GM23338 (cell line): Measurements from ENCODE around the gene HGD. TPM values are rescaled to one million over a fixed set of nuclear protein-coding genes. Genes with fewer than 3 reads are reported as not detected.
A peak's percentile ranks its signal among the peaks of the same experiment; 100 is the strongest.

ENCODE experiments used
- ATAC-seq: fragments of 200-7000 bp; cut with Tn5 transposase; 3 replicates; pipeline ENCODE4 v1.9.1; 2020
- DNase-seq: peaks from one replicate; pipeline ENCODE4 v3.0.0-alpha.2; 2015; ENCODE audit warnings: low spot score
- H2AFZ ChIP-seq: fragments of 200-600 bp; sonication (generic); 2 replicates; pipeline ENCODE4 v1.8.0; 2016; ENCODE audit warnings: antibody characterized with exemption, mild to moderate bottlenecking, moderate library complexity
- H3F3A ChIP-seq: fragments of 200-600 bp; sonication (generic); replicated peaks from 2 replicates; pipeline ENCODE4 v1.8.0; 2017; ENCODE audit warnings: antibody characterized with exemption, mixed run types, low read depth
- H3K27ac ChIP-seq: fragments of 200-600 bp; sonication (generic); 2 replicates; pipeline ENCODE4 v1.6.1; 2016; ENCODE audit warnings: low read depth
- H3K27me3 ChIP-seq: fragments of 200-600 bp; sonication (generic); 2 replicates; pipeline ENCODE4 v1.8.0; 2016; ENCODE audit warnings: mild to moderate bottlenecking, mixed run types, moderate library complexity; ENCODE audit not compliant: insufficient read depth
- H3K36me3 ChIP-seq: fragments of 200-600 bp; sonication (generic); 2 replicates; pipeline ENCODE4 v1.8.0; 2016; ENCODE audit warnings: mild to moderate bottlenecking; ENCODE audit not compliant: insufficient read depth
- H3K4me1 ChIP-seq: fragments of 200-600 bp; sonication (generic); 2 replicates; pipeline ENCODE4 v1.8.0; 2016; ENCODE audit warnings: mild to moderate bottlenecking, moderate library complexity; ENCODE audit not compliant: insufficient read depth
- H3K4me2 ChIP-seq: fragments of 200-600 bp; sonication (generic); 2 replicates; pipeline ENCODE4 v1.7.1; 2017; ENCODE audit warnings: mixed run types
- H3K4me3 ChIP-seq: fragments of 200-600 bp; sonication (generic); 2 replicates; pipeline ENCODE4 v1.6.1; 2016; ENCODE audit warnings: mixed run types
- H3K79me2 ChIP-seq: fragments of 200-600 bp; sonication (generic); replicated peaks from 2 replicates; pipeline ENCODE4 v1.8.0; 2017; ENCODE audit warnings: mild to moderate bottlenecking; ENCODE audit not compliant: insufficient read depth
- H3K9me2 ChIP-seq: fragments of 200-600 bp; sonication (generic); 2 replicates; pipeline ENCODE4 v1.8.0; 2017; ENCODE audit not compliant: insufficient read depth
- H4K20me1 ChIP-seq: fragments of 200-600 bp; sonication (generic); replicated peaks from 2 replicates; pipeline ENCODE4 v1.8.0; 2017; ENCODE audit warnings: mild to moderate bottlenecking; ENCODE audit not compliant: insufficient read depth
- H3K27ac Mint-ChIP-seq: 2 replicates; pipeline ENCODE4 v1.8.0; 2020; ENCODE audit warnings: inconsistent platforms, mild to moderate bottlenecking, moderate library complexity, mixed read lengths
- H3K27me3 Mint-ChIP-seq: 3 replicates; pipeline ENCODE4 v1.8.0; 2022; ENCODE audit warnings: low read depth, mild to moderate bottlenecking, moderate library complexity, mixed read lengths, inconsistent platforms; ENCODE audit not compliant: insufficient read depth, poor library complexity
- H3K36me3 Mint-ChIP-seq: 3 replicates; pipeline ENCODE4 v1.8.0; 2021; ENCODE audit warnings: low read depth, mild to moderate bottlenecking, inconsistent platforms, moderate library complexity, mixed read lengths
- H3K4me1 Mint-ChIP-seq: 3 replicates; pipeline ENCODE4 v1.8.0; 2020; ENCODE audit warnings: mild to moderate bottlenecking, inconsistent platforms, mixed read lengths
- H3K4me3 Mint-ChIP-seq: 3 replicates; pipeline ENCODE4 v1.8.0; 2021; ENCODE audit warnings: moderate library complexity, mild to moderate bottlenecking, inconsistent platforms, mixed read lengths
- H3K9me3 Mint-ChIP-seq: 3 replicates; pipeline ENCODE4 v1.8.0; 2020; ENCODE audit warnings: moderate library complexity, mild to moderate bottlenecking, inconsistent platforms, mixed read lengths
- EZH2 ChIP-seq: fragments of 200-600 bp; sonication (generic); IDR thresholded peaks from one replicate; pipeline ENCODE4 v1.8.0; 2017; ENCODE audit warnings: antibody characterized with exemption, mild to moderate bottlenecking, low read depth; ENCODE audit not compliant: unreplicated experiment
- EZH2phosphoT487 ChIP-seq: fragments of 200-600 bp; sonication (generic); IDR thresholded peaks from one replicate; pipeline ENCODE4 v1.8.1; 2018; ENCODE audit warnings: antibody characterized with exemption; ENCODE audit not compliant: unreplicated experiment
- JUNB ChIP-seq: IDR thresholded peaks from one replicate; pipeline ENCODE4 v1.6.1; 2016; ENCODE audit warnings: antibody characterized with exemption; ENCODE audit not compliant: unreplicated experiment
- POLR2AphosphoS5 ChIP-seq: IDR thresholded peaks from 2 replicates; pipeline ENCODE4 v1.6.1; 2016; ENCODE audit warnings: antibody characterized with exemption, low read depth
- STAT1 ChIP-seq: IDR thresholded peaks from one replicate; pipeline ENCODE4 v1.6.1; 2016; ENCODE audit warnings: antibody characterized with exemption; ENCODE audit not compliant: unreplicated experiment
- ZNF114 ChIP-seq: fragments of 250-450 bp; sonication (Bioruptor Pico); IDR thresholded peaks from 2 replicates; pipeline ENCODE4 v1.5.0; 2020; ENCODE audit warnings: mild to moderate bottlenecking, moderate library complexity
- ZNF331 ChIP-seq: fragments of 250-450 bp; sonication (Bioruptor Pico); IDR thresholded peaks from 2 replicates; pipeline ENCODE4 v1.5.0; 2020; ENCODE audit warnings: low read depth, mild to moderate bottlenecking, moderate library complexity
- polyA plus RNA-seq: library from polyadenylated mRNA; unstranded; fragments of >200 nt; fragmentation: Nextera tagmentation; extraction: Ambion mirVana; gene quantifications from 2 replicates; pipeline ENCODE4 v1.2.1, GENCODE V29; 2016
- total RNA-seq: library from RNA; depleted of rRNA; stranded (reverse); fragments of >200 nt; shearing (Covaris generic); gene quantifications from 2 replicates; pipeline ENCODE4 v1.2.3, GENCODE V29; 2014
- TF ChIP-seq, protein P1 (sequence below): IDR thresholded peaks from one replicate; pipeline ENCODE4 v1.6.1; 2018; ENCODE audit warnings: antibody characterized with exemption; ENCODE audit not compliant: unreplicated experiment
- TF ChIP-seq, protein P2 (sequence below), 2 experiments: fragments of 200-600 bp in 1 of 2; sonication (generic) in 1 of 2; conservative IDR thresholded peaks; 2 replicates each; pipeline versions ENCODE4 v1.5.1 to v1.6.1; 2016 to 2017; ENCODE audit warnings: antibody characterized with exemption in 2 of 2, low read depth in 2 of 2, mild to moderate bottlenecking in 2 of 2, moderate library complexity in 1 of 2
- TF ChIP-seq, protein P3 (sequence below): IDR thresholded peaks from 2 replicates; pipeline ENCODE4 v1.6.1; 2016; ENCODE audit warnings: antibody characterized with exemption

Gene HGD
- total and polyA plus RNA-seq, 2 experiments from 2014 or later = not detected

GRCh38 chr3:120683213-120683612, 1.2 kb upstream of the HGD start (continued):
- TF ChIP-seq, protein P1, sequence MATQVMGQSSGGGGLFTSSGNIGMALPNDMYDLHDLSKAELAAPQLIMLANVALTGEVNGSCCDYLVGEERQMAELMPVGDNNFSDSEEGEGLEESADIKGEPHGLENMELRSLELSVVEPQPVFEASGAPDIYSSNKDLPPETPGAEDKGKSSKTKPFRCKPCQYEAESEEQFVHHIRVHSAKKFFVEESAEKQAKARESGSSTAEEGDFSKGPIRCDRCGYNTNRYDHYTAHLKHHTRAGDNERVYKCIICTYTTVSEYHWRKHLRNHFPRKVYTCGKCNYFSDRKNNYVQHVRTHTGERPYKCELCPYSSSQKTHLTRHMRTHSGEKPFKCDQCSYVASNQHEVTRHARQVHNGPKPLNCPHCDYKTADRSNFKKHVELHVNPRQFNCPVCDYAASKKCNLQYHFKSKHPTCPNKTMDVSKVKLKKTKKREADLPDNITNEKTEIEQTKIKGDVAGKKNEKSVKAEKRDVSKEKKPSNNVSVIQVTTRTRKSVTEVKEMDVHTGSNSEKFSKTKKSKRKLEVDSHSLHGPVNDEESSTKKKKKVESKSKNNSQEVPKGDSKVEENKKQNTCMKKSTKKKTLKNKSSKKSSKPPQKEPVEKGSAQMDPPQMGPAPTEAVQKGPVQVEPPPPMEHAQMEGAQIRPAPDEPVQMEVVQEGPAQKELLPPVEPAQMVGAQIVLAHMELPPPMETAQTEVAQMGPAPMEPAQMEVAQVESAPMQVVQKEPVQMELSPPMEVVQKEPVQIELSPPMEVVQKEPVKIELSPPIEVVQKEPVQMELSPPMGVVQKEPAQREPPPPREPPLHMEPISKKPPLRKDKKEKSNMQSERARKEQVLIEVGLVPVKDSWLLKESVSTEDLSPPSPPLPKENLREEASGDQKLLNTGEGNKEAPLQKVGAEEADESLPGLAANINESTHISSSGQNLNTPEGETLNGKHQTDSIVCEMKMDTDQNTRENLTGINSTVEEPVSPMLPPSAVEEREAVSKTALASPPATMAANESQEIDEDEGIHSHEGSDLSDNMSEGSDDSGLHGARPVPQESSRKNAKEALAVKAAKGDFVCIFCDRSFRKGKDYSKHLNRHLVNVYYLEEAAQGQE = no peak
- TF ChIP-seq EZH2 = no peak
- no peak for TF ChIP-seq ZNF114 (CRISPR knock-in tag)
- TF ChIP-seq, protein P2, sequence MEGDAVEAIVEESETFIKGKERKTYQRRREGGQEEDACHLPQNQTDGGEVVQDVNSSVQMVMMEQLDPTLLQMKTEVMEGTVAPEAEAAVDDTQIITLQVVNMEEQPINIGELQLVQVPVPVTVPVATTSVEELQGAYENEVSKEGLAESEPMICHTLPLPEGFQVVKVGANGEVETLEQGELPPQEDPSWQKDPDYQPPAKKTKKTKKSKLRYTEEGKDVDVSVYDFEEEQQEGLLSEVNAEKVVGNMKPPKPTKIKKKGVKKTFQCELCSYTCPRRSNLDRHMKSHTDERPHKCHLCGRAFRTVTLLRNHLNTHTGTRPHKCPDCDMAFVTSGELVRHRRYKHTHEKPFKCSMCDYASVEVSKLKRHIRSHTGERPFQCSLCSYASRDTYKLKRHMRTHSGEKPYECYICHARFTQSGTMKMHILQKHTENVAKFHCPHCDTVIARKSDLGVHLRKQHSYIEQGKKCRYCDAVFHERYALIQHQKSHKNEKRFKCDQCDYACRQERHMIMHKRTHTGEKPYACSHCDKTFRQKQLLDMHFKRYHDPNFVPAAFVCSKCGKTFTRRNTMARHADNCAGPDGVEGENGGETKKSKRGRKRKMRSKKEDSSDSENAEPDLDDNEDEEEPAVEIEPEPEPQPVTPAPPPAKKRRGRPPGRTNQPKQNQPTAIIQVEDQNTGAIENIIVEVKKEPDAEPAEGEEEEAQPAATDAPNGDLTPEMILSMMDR (conservative IDR thresholded peaks at IDR 0.05; ENCODE audit: low read depth in 2 of 2) = no peak
- no peak for TF ChIP-seq STAT1
- TF ChIP-seq EZH2phosphoT487 = no peak
- no peak for TF ChIP-seq JUNB
- no peak for TF ChIP-seq ZNF331 (CRISPR knock-in tag)
- TF ChIP-seq, protein P3, sequence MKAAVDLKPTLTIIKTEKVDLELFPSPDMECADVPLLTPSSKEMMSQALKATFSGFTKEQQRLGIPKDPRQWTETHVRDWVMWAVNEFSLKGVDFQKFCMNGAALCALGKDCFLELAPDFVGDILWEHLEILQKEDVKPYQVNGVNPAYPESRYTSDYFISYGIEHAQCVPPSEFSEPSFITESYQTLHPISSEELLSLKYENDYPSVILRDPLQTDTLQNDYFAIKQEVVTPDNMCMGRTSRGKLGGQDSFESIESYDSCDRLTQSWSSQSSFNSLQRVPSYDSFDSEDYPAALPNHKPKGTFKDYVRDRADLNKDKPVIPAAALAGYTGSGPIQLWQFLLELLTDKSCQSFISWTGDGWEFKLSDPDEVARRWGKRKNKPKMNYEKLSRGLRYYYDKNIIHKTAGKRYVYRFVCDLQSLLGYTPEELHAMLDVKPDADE = no peak

- no peaks in the 10 kb centered on the region for H3K27me3 ChIP-seq
- no peak overlapping the region for H3K4me3 ChIP-seq
- Mint-ChIP-seq H3K27ac (peak overlapping the region; percentile 67), H3K4me3 (no peak overlapping the region), H3K4me1 (peaks cover 61% of the 10 kb centered on the region), H3K36me3 (peaks cover 16% of the 10 kb centered on the region), H3K9me3 (peaks cover 9% of the 10 kb centered on the region), H3K27me3 (peaks cover 6% of the 10 kb centered on the region)
- no peaks in the 10 kb centered on the region for H3K79me2 ChIP-seq
- H3K27ac ChIP-seq = no peak overlapping the region
- H2AFZ ChIP-seq = no peak overlapping the region
- 0 out of 2 replicates have a peak, but pooled peaks cover 9% of the 10 kb centered on the region for H3K9me2 ChIP-seq
- H3K36me3 ChIP-seq = no peaks in the 10 kb centered on the region
- no peaks in the 10 kb centered on the region for H3F3A ChIP-seq
- ATAC-seq (no peak), DNase-seq (no peak)
- peaks cover 31% of the 10 kb centered on the region for H3K4me1 ChIP-seq
- no peaks in the 10 kb centered on the region for H4K20me1 ChIP-seq
- H3K4me2 ChIP-seq = no peak overlapping the region
- TF ChIP-seq, protein P3 = no peak
- TF ChIP-seq POLR2AphosphoS5 (no peak), ZNF331 (CRISPR knock-in tag) (no peak), EZH2 (no peak)
- TF ChIP-seq, protein P2 (conservative IDR thresholded peaks at IDR 0.05; ENCODE audit: low read depth in 2 of 2) = no peak
- TF ChIP-seq, protein P1 = no peak
Observed at GRCh38 chr3:120681506-120682038, 467 bp downstream of the HGD start.
